ENCODE results near the gene UBAP2L. TPM values are rescaled to one million over a fixed set of nuclear protein-coding genes. Genes with fewer than 3 reads are reported as not detected.

UBAP2L gene
- total and polyA plus RNA-seq, 9 of the 15 experiments (the other 6 are each of a cell fraction or from before 2014, with no cell fraction given), result 75.0 to 245 (median 119) TPM

GRCh38 chr1:154220071-154220969, at the start of gene UBAP2L (continued):
- TF ChIP-seq SNRNP70 (optimal IDR thresholded peaks at IDR 0.05; ENCODE audit: low read depth, low read length) (no peak), ZNF212 (CRISPR knock-in tag; IDR thresholded peaks at IDR 0.05) (peak; percentile 14; the same call in 1 of the 2 replicates), EWSR1 (IDR thresholded peaks at IDR 0.05; ENCODE audit: borderline replicate concordance, low read depth, partially characterized antibody) (no peak), ELF2 (CRISPR knock-in tag; IDR thresholded peaks at IDR 0.05) (peak; percentile 82; the same call in 1 of the 2 replicates), ZNF444 (CRISPR knock-in tag; IDR thresholded peaks at IDR 0.05) (no peak; the same call in 1 of the 2 replicates), KLF13 (tag; IDR thresholded peaks at IDR 0.05; ENCODE audit: borderline replicate concordance, low read depth) (no peak; the same call in 1 of the 2 replicates), ZNF778 (CRISPR knock-in tag; IDR thresholded peaks at IDR 0.05) (no peak), FUS (optimal IDR thresholded peaks at IDR 0.05; ENCODE audit: low read depth, low read length) (no peak), TCFL5 (CRISPR knock-in tag; conservative IDR thresholded peaks at IDR 0.05) (no peak), ZFP91 (CRISPR knock-in tag; IDR thresholded peaks at IDR 0.05) (no peak), ZNF143 (CRISPR knock-in tag; IDR thresholded peaks at IDR 0.05) (no peak), DIDO1 (tag; IDR thresholded peaks at IDR 0.05; ENCODE audit: low read depth) (no peak), KLF10 (CRISPR knock-in tag; IDR thresholded peaks at IDR 0.05) (no peak), MCM7 (IDR thresholded peaks at IDR 0.05) (no peak), HNRNPH1 (optimal IDR thresholded peaks at IDR 0.05; ENCODE audit: low read depth, low read length) (no peak), CBX5 (IDR thresholded peaks at IDR 0.05; ENCODE audit: borderline replicate concordance, low read depth) (no peak), NFATC3 (IDR thresholded peaks at IDR 0.05) (no peak), CEBPG (CRISPR knock-in tag; IDR thresholded peaks at IDR 0.05) (no peak), CEBPG (tag; conservative IDR thresholded peaks at IDR 0.05 in 1 of 2, IDR thresholded peaks at IDR 0.05 in 1 of 2) (no peak)
- TF ChIP-seq, protein P1, sequence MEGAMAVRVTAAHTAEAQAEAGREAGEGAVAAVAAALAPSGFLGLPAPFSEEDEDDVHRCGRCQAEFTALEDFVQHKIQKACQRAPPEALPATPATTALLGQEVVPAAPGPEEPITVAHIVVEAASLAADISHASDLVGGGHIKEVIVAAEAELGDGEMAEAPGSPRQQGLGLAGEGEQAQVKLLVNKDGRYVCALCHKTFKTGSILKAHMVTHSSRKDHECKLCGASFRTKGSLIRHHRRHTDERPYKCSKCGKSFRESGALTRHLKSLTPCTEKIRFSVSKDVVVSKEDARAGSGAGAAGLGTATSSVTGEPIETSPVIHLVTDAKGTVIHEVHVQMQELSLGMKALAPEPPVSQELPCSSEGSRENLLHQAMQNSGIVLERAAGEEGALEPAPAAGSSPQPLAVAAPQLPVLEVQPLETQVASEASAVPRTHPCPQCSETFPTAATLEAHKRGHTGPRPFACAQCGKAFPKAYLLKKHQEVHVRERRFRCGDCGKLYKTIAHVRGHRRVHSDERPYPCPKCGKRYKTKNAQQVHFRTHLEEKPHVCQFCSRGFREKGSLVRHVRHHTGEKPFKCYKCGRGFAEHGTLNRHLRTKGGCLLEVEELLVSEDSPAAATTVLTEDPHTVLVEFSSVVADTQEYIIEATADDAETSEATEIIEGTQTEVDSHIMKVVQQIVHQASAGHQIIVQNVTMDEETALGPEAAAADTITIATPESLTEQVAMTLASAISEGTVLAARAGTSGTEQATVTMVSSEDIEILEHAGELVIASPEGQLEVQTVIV (CRISPR knock-in tag; IDR thresholded peaks at IDR 0.05; ENCODE audit: borderline replicate concordance), result no peak
- TF ChIP-seq, protein P2, sequence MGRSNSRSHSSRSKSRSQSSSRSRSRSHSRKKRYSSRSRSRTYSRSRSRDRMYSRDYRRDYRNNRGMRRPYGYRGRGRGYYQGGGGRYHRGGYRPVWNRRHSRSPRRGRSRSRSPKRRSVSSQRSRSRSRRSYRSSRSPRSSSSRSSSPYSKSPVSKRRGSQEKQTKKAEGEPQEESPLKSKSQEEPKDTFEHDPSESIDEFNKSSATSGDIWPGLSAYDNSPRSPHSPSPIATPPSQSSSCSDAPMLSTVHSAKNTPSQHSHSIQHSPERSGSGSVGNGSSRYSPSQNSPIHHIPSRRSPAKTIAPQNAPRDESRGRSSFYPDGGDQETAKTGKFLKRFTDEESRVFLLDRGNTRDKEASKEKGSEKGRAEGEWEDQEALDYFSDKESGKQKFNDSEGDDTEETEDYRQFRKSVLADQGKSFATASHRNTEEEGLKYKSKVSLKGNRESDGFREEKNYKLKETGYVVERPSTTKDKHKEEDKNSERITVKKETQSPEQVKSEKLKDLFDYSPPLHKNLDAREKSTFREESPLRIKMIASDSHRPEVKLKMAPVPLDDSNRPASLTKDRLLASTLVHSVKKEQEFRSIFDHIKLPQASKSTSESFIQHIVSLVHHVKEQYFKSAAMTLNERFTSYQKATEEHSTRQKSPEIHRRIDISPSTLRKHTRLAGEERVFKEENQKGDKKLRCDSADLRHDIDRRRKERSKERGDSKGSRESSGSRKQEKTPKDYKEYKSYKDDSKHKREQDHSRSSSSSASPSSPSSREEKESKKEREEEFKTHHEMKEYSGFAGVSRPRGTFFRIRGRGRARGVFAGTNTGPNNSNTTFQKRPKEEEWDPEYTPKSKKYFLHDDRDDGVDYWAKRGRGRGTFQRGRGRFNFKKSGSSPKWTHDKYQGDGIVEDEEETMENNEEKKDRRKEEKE (IDR thresholded peaks at IDR 0.05; ENCODE audit: borderline replicate concordance in 1 of 2, control insufficient read depth in 1 of 2, low read depth in 2 of 2, low read length in 1 of 2), result 0 out of 4 replicates have a peak, but pooled peaks of 1 of the 2 experiments have one; percentile 42
